ENCODE measurements around the gene GTF2H4.
"Not testable (repeated sequence)": the region's sequence is repeated elsewhere in the genome, so short reads cannot be mapped to it uniquely, and the experiment has no call there.

The GTF2H4 gene

GRCh38 chr6:30895343-30895742 lies 12.7 kb upstream of the GTF2H4 start:
- no peak for DNase-seq

- DNase-seq, result no peak
Observed at GRCh38 chr6:30896541-30896940, 11.5 kb upstream of the GTF2H4 start.

DNA sequence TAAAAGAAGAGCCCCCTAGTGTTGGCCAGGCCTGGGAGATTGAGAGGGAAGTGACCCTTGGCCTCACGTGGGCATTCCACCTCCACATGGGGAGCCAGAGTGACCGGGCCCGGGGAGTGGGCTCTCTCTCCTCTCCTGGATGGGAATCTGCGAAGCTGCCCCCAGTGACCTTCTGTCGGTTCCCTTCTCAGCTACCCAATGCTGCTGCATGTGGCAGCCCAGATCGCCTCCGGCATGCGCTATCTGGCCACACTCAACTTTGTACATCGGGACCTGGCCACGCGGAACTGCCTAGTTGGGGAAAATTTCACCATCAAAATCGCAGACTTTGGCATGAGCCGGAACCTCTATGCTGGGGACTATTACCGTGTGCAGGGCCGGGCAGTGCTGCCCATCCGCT lies 10.1 kb upstream of the GTF2H4 start:
- no peak for DNase-seq

DNA sequence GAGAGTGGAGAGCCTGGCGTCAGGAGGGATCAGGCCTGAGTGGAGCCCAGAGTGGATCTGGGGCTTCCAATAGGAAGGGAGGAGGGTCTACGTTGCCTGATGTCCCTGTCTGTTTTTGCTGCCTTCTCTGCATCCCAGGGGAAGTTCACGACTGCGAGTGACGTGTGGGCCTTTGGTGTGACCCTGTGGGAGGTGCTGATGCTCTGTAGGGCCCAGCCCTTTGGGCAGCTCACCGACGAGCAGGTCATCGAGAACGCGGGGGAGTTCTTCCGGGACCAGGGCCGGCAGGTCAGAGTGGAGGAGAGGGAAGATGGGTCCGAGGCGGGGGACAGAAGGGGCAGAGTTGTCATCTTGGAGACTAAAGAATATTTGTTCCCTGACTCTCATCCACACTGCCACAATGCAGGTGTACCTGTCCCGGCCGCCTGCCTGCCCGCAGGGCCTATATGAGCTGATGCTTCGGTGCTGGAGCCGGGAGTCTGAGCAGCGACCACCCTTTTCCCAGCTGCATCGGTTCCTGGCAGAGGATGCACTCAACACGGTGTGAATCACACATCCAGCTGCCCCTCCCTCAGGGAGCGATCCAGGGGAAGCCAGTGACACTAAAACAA lies 9.2 kb upstream of the GTF2H4 start:
- no peak for DNase-seq

DNA sequence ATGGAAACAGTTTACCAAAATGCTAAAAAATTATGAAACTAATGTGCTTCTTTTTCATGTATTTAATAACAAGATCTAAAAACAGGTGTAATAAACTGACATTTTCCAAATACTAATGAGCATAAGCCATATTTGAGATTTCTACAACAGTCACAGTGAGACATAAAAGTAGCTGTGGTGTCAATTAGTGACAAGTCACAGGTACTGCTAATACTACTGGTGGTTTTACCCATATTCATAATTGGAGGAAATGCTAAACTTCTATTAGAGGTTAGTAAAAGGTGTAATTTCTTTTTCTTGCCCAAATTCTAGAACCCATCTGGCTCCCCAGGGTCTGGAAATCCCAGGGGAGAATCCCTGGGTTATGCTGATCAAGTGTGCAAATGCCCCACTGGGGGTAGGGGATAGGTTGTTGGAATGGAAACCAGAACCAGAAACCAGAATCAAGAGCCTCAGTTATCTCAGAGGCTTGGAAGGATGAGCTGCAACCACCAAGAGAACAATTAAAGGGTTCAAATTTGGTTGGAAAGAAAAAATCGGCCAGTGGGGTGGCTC lies 7.1 kb upstream of the GTF2H4 start:
- DNase-seq, result no peak

DNA sequence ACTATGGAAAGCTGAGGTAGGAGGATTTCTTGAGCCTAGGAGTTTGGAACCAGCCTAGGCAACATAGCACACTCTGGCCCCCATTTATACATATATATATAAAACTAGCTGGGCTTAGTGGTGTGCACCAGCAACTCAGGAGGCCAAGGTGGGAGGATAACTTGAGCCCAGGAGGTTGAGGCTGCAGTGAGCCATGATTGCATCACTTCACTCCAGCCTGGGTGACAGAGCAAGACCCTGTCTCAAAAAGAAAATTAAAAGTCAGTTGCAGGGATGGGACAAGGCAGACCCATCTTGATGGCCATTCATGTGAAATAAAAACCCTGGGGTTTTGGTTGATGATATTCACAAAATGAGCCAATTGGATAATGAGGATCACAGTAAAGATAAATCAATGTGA lies 6.6 kb upstream of the GTF2H4 start:
- DNase-seq, result no peak

DNA sequence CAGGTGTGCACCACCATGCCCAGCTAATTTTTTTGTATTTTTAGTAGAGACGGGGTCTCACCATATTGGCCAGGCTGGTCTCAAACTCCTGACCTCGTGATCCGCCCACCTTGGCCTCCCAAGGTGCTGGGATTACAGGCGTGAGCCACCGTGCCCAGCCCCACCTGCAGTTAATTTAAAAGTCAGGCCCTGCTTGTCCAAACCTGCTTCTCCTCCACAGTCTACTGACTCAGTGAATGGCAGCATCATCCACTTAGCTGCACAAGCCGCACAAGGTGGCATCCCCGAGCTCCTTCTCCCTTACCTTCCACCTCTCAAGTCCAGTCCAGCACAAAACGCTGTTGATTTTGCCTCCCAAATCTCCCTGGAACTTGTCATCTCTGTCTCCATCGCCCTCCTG lies 5.8 kb upstream of the GTF2H4 start:
- DNase-seq, result not testable (repeated sequence)

- no peak for DNase-seq
Observed at GRCh38 chr6:30902709-30903108, 5.3 kb upstream of the GTF2H4 start.

DNA sequence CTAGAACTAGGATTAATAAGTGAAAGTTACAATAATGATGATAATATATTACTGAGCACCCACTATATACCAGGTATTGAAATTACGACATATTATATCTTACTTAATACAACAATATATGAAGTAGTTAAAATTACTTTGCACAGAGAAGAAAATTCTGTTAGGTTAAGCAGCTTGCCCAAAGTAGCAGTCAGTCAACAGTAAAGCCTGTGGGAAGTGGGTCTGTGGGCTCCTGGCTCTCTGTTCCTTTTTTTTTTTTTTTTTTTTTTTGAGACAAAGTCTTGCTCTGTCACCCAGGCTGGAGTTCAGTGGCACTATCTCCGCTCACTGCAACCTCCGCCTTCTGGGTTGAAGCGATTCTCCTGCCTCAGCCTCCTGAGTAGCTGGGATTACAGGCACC lies 4.8 kb upstream of the GTF2H4 start:
- DNase-seq, result peak in 2 of 4 experiments; percentile 31 to 42

DNA sequence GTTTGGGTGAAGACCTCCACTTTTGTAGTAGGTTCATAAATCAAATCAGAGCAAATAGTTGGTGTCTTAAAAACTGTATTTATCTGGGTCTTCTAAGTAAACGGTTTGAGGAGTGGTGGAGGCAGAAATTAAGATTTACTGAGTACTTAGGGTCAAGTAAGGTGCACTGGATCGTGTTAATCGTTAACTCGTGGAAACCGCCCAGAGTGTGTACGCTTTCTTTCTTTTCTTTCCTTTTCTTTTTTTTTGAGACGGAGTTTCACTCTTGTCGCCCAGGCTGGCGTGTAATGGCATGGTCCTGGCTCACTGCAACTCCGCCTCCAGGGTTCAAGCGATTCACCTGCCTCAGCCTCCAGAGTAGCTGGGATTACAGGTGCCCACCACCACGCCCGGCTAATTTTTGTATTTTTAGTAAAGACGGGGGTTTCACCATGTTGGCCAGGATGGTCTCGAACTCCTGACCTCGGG lies 683 bp upstream of the GTF2H4 start:
- DNase-seq, result not testable (repeated sequence)

GRCh38 chr6:30908700-30909099 lies 693 bp downstream of the GTF2H4 start:
- no peak for DNase-seq

DNA sequence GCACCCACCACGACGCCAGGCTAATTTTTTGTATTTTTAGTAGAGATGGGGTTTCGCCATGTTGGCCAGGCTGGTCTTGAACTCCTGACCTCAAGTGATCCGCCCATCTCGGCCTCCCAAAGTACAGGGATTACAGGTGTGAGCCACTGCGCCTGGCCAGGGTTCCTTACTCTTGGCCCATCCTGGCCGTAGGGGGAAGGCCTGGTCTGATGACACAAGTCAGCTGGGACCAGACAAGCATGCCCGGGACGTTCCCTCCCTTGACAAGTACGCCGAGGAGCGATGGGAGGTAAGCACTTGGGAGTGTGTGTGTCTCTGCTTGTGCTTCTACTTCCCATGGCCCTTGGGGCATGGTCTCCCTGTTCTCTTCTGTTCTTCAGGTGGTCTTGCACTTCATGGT lies 2.5 kb downstream of the GTF2H4 start:
- DNase-seq, result not testable (repeated sequence)

- DNase-seq, result no peak
Observed at GRCh38 chr6:30912746-30913520, 4.9 kb downstream of the GTF2H4 start.

GRCh38 chr6:30913721-30914075 lies 5.7 kb downstream of the GTF2H4 start:
- no peak for DNase-seq

GRCh38 chr6:30914076-30914853 lies 6.3 kb downstream of the GTF2H4 start, which contains the start of gene VARS2:
Gene VARS2, plus strand, starts transcription at chr6:30914238. Its CDS starts 599 bp downstream, at chr6:30914837.
- peak; percentile 93 to 97 (median 96) for DNase-seq

DNA sequence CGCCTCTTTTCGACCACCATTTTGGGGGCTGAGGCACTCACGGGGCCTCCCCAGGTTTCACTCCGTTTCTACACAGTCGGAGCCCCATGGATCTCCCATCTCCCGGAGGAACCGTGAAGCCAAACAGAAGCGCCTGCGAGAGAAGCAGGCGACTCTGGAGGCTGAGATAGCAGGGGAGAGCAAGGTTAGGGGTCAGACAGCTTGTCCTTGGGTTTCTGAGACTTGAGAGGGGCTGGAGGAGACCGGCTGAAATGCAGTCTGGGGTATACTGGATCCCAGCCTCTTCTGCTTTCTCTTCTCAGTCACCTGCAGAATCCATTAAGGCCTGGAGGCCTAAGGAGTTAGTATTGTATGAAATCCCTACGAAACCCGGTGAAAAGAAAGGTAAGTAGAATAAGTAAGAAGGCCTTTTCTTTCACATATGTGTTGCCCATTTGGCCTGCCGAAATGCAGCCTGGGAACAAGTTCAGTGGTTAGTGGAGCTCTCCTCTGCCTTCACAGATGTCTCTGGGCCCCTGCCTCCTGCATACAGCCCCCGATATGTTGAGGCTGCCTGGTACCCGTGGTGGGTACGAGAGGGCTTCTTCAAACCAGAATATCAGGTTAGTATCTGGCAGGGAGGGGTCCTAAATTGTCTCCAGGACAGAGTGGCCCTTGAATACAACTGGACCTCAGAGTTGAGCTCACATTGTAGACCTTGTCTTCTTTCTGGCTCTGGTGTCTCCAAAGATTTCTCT lies 7.0 kb downstream of the GTF2H4 start:
- DNase-seq, result peak in 3 of 4 experiments; percentile 4 to 14 (median 9)

- DNase-seq, result peak; percentile 61 to 80 (median 67)
Observed at GRCh38 chr6:30915591-30915946, 7.6 kb downstream of the GTF2H4 start.

DNA sequence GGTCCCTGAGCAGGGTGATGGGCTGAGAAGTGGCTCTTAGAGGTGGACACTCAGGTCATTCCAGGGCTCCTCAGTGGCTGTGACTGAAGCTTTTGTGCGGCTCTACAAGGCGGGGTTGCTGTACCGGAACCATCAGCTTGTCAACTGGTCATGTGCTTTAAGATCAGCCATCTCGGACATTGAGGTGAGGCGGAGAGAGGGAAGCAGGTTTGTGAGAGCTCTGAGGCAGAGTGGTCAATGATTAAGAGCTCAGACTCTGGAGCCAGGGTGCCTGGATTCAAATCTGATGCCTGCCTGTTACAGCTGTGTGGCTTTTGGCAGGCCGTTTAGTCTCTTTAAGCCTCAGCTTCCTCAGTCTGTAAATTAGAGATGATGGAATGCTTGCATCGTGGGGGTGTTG lies 9.0 kb downstream of the GTF2H4 start:
- no peak for DNase-seq

DNA sequence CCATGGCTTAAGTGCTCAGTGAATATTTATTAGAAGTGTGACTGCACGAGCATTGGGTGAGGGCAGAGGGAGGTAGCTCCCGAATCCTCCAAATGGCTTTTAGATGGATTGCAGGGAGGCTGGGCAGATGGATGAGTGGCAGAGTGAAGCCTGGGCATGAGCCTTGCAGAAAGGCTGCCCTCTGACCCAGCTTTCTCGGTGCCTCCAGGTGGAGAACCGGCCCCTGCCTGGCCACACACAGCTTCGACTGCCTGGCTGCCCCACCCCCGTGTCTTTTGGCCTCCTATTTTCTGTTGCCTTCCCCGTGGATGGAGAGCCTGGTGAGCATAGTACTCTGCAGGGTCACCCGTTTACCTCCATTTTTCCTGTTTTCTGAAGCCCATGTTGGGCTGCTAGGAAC lies 9.5 kb downstream of the GTF2H4 start:
- no peak for DNase-seq

GRCh38 chr6:30918670-30919069 lies 10.7 kb downstream of the GTF2H4 start:
- DNase-seq, result no peak

DNA sequence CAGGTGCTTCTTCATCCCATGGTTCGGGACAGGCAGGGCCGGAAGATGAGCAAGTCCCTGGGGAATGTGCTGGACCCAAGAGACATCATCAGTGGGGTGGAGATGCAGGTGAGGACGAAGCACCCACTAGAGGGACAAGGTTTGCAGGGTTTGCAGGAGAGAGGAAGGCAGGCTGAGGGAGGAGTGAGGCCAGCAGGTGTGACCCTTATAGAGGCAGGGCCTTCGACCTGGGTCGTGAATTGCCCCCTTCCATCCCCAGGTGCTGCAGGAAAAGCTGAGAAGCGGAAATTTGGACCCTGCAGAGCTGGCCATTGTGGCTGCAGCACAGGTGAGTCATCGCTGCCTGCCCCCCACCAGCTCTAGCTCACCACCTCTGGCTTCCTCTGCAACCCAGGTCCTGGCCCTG lies 14.4 kb downstream of the GTF2H4 start:
- DNase-seq, result no peak

DNA sequence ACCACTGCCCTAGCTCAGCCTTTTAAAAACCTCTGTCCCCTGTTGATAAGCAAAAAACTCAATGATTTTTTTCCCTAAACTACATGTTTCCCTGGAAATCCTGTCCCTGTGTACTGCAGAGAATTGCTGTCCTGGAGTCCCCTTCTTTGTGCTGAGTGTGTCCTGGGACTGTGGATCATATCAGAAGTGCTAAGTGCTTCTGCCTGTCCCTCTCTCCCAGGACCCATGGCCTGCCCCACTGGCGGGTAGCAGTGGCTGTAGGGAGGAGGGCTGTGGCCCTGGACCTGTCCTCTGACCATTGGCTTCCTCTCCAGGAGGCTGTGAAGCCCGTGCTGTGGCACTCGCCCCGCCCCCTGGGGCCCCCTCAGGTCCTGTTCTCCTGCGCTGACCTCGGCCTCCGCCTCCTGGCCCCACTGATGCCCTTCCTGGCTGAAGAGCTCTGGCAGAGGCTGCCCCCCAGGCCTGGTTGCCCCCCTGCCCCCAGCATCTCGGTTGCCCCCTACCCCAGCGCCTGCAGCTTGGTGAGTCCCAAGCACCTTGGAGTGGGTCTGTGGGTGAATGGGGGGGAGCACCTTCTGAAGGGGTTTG lies 16.1 kb downstream of the GTF2H4 start:
- DNase-seq, result not testable (repeated sequence)

All from suppressor macrophage (primary cell).